Thoracic aorta (tissue), 2 donors: Measurements from ENCODE around the gene VSIG10L2. TPM values are rescaled to one million over a fixed set of nuclear protein-coding genes. Genes with fewer than 3 reads are reported as not detected.
A peak's percentile ranks its signal among the peaks of the same experiment; 100 is the strongest.

ENCODE experiments used
- ATAC-seq: fragments of 150-250 bp; one replicate; pipeline ENCODE4 v1.8.0; 2017; ENCODE audit warnings: low read depth; ENCODE audit not compliant: insufficient number of reproducible peaks, low FRiP score
- DNase-seq: peaks from one replicate; pipeline ENCODE4 v3.0.0-alpha.2; 2020; ENCODE audit warnings: low spot score
- H3K27ac ChIP-seq, 2 donors: fragments of 200-600 bp; sonication (generic); 1 replicate in 1 of 2; 2 replicates in 1 of 2; pipeline ENCODE4 v1.5.1; 2016; ENCODE audit warnings: mild to moderate bottlenecking in 2 of 2, moderate library complexity in 2 of 2
- H3K27me3 ChIP-seq: fragments of 200-600 bp; sonication (generic); replicated peaks from 2 replicates; pipeline ENCODE4 v1.6.0; 2016; ENCODE audit warnings: mild to moderate bottlenecking; ENCODE audit not compliant: insufficient read depth
- H3K36me3 ChIP-seq: fragments of 200-600 bp; sonication (generic); one replicate; pipeline ENCODE4 v1.5.1; 2016
- H3K4me1 ChIP-seq, 2 donors: fragments of 200-600 bp; sonication (generic); 1 replicate in 1 of 2; 2 replicates in 1 of 2; pipeline versions ENCODE4 v1.5.1 to v1.6.0; 2016; ENCODE audit warnings: low read depth in 2 of 2, mild to moderate bottlenecking in 1 of 2; ENCODE audit not compliant: control insufficient read depth in 1 of 2
- H3K4me3 ChIP-seq: fragments of 200-600 bp; sonication (generic); 2 replicates; pipeline ENCODE4 v1.5.1; 2016; ENCODE audit warnings: mild to moderate bottlenecking
- H3K9me3 ChIP-seq: fragments of 200-600 bp; sonication (generic); 2 replicates; pipeline ENCODE4 v1.5.1; 2016
- CTCF ChIP-seq: fragments of 200-600 bp; sonication (generic); IDR thresholded peaks from one replicate; pipeline ENCODE4 v1.5.1; 2019; ENCODE audit warnings: antibody characterized with exemption
- total RNA-seq, 2 donors: library from RNA; depleted of rRNA; stranded (reverse); fragments of >200 nt; gene quantifications; one replicate each; pipeline versions ENCODE4 v1.1.0 to v1.2.3, GENCODE V29; 2016

The VSIG10L2 gene
- not detected for total RNA-seq

- Histone ChIP-seq H3K9me3 (no peaks in the 10 kb centered on the region), H3K27me3 (no peaks in the 10 kb centered on the region), H3K36me3 (no peaks in the 10 kb centered on the region), H3K4me3 (no peak within 1 kb of the TSS), H3K27ac (no peak within 1 kb of the TSS), H3K4me1 (no peaks in the 10 kb centered on the region)
- DNase-seq (no peak), ATAC-seq (no peak)
- TF ChIP-seq CTCF: no peak
These were observed at the start of gene VSIG10L2 for GRCh38 chr11:125945797-125946520. TSS of gene VSIG10L2 (plus strand) at chr11:125946044. CDS start at chr11:125946056, 12 bp downstream.

- peaks cover 5% of the 10 kb centered on the region for H3K36me3 ChIP-seq
- H3K4me3 ChIP-seq: no peak overlapping the region
- DNase-seq: no peak
- H3K27ac ChIP-seq: no peak overlapping the region
- no peak for ATAC-seq
- peaks cover 7% of the 10 kb centered on the region for H3K27me3 ChIP-seq
- H3K4me1 ChIP-seq: peaks cover 14 to 19% of the 10 kb centered on the region in 2 donors
- H3K9me3 ChIP-seq: no peaks in the 10 kb centered on the region
- TF ChIP-seq CTCF: no peak
These were observed 44.0 kb upstream of the VSIG10L2 start for GRCh38 chr11:125901872-125902271.

- Histone ChIP-seq H3K4me1 (peaks cover 14 to 19% of the 10 kb centered on the region in 2 donors), H3K4me3 (peak overlapping the region; percentile 91), H3K36me3 (peaks cover 5% of the 10 kb centered on the region), H3K9me3 (no peaks in the 10 kb centered on the region), H3K27ac (peak overlapping the region; percentile 81 to 83), H3K27me3 (peaks cover 7% of the 10 kb centered on the region)
- ATAC-seq (no peak), DNase-seq (no peak)
- TF ChIP-seq CTCF: no peak
These were observed 43.4 kb upstream of the VSIG10L2 start for GRCh38 chr11:125902277-125902926.

GRCh38 chr11:125902927-125903710, 42.7 kb upstream of the VSIG10L2 start, which contains the start of gene PUS3:
TSS of gene PUS3 (minus strand) at chr11:125903206. CDS start at chr11:125896284, 6,922 bp downstream.
- H3K9me3 ChIP-seq: no peaks in the 10 kb centered on the region
- H3K4me3 ChIP-seq: peak within 1 kb of the TSS; percentile 91
- peaks cover 14 to 19% of the 10 kb centered on the region in 2 donors for H3K4me1 ChIP-seq
- H3K27ac ChIP-seq: peak within 1 kb of the TSS; percentile 81 to 83
- ATAC-seq (peak; percentile 57), DNase-seq (peak; percentile 79)
- peaks cover 7% of the 10 kb centered on the region for H3K27me3 ChIP-seq
- H3K36me3 ChIP-seq: peaks cover 5% of the 10 kb centered on the region
- no peak for TF ChIP-seq CTCF
